Nephron (organoid): ENCODE measurements around the gene WDFY4.
A peak's percentile ranks its signal among the peaks of the same experiment; 100 is the strongest.

Experiments
- H3K27ac Mint-ChIP-seq, 3 experiments: 2 replicates each; pipeline ENCODE4 v1.8.0; 2020; ENCODE audit warnings: mixed read lengths in 3 of 3, mild to moderate bottlenecking in 2 of 3, moderate library complexity in 1 of 3
- H3K27me3 Mint-ChIP-seq: 2 replicates; pipeline ENCODE4 v1.8.0; 2021; ENCODE audit warnings: low read depth, mild to moderate bottlenecking, moderate library complexity, mixed read lengths
- H3K36me3 Mint-ChIP-seq: 2 replicates; pipeline ENCODE4 v1.8.0; 2020; ENCODE audit warnings: low read depth, mixed read lengths
- H3K4me1 Mint-ChIP-seq: 2 replicates; pipeline ENCODE4 v1.8.0; 2020; ENCODE audit warnings: mixed read lengths
- H3K4me3 Mint-ChIP-seq, 3 experiments: 2 replicates each; pipeline ENCODE4 v1.8.0; 2020; ENCODE audit warnings: mild to moderate bottlenecking in 3 of 3, mixed read lengths in 3 of 3, moderate library complexity in 2 of 3
- H3K9me3 Mint-ChIP-seq: 2 replicates; pipeline ENCODE4 v1.8.0; 2020; ENCODE audit warnings: mixed read lengths
- TF ChIP-seq, protein P1 (sequence below), 3 experiments: fragments of 200-600 bp; sonication (generic); IDR thresholded peaks; one replicate each; pipeline ENCODE4 v1.5.0; 2021; ENCODE audit warnings: antibody characterized with exemption in 3 of 3; ENCODE audit not compliant: unreplicated experiment in 3 of 3

WDFY4 gene

DNA sequence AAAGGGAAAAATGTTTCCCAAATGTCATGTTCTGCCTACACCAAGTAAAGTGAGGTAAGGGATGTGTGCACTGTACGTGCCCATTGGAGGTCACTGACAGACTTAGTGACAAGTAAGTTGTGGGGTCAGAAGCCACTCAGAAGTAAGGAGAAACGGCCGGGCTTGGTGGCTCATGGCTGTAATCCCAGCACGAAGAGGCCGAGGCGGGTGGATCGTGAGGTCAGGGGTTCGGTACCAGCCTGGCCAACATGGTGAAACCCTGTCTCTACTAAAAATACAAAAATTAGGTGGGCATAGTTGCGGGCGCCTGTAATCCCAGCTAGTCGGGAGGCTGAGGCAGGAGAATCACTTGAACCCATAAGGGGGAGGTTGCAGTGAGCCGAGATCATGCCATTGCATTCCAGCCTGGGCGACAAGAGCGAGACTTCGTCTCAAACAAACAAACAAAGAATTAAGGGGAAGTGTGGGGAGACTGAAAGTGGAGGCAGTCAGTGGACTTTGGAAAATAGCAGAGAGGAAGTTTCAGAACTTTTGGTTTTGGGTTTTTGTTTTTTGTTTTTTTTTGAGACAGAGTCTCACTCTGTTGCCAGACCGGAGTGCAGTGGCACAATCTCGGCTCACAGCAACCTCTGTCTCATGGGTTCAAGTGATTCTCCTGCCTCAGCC, 114.8 kb downstream of the WDFY4 start:
- Mint-ChIP-seq H3K27ac (no peak overlapping the region), H3K9me3 (peaks cover 6% of the 10 kb centered on the region), H3K4me1 (peaks cover 8% of the 10 kb centered on the region), H3K36me3 (no peaks in the 10 kb centered on the region), H3K27me3 (peaks cover 3% of the 10 kb centered on the region), H3K4me3 (no peak overlapping the region)
- TF ChIP-seq, protein P1, sequence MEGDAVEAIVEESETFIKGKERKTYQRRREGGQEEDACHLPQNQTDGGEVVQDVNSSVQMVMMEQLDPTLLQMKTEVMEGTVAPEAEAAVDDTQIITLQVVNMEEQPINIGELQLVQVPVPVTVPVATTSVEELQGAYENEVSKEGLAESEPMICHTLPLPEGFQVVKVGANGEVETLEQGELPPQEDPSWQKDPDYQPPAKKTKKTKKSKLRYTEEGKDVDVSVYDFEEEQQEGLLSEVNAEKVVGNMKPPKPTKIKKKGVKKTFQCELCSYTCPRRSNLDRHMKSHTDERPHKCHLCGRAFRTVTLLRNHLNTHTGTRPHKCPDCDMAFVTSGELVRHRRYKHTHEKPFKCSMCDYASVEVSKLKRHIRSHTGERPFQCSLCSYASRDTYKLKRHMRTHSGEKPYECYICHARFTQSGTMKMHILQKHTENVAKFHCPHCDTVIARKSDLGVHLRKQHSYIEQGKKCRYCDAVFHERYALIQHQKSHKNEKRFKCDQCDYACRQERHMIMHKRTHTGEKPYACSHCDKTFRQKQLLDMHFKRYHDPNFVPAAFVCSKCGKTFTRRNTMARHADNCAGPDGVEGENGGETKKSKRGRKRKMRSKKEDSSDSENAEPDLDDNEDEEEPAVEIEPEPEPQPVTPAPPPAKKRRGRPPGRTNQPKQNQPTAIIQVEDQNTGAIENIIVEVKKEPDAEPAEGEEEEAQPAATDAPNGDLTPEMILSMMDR (IDR thresholded peaks at IDR 0.05; ENCODE audit: unreplicated experiment in 3 of 3) = no peak

- peaks cover 3% of the 10 kb centered on the region for H3K27me3 Mint-ChIP-seq
- TF ChIP-seq, protein P1 (IDR thresholded peaks at IDR 0.05; ENCODE audit: unreplicated experiment in 3 of 3) = no peak
- H3K27ac Mint-ChIP-seq = peak overlapping the region in 1 of 3 experiments; percentile 2
- no peaks in the 10 kb centered on the region for H3K36me3 Mint-ChIP-seq
- peaks cover 15% of the 10 kb centered on the region for H3K4me1 Mint-ChIP-seq
- H3K9me3 Mint-ChIP-seq = peaks cover 6% of the 10 kb centered on the region
- H3K4me3 Mint-ChIP-seq = no peak overlapping the region
Observed at GRCh38 chr10:48800007-48800675, 115.5 kb downstream of the WDFY4 start.

- Mint-ChIP-seq H3K4me1 (peaks cover 24% of the 10 kb centered on the region), H3K4me3 (no peak overlapping the region)
- TF ChIP-seq, protein P1 (IDR thresholded peaks at IDR 0.05; ENCODE audit: unreplicated experiment in 3 of 3) = no peak
Observed at GRCh38 chr10:48801001-48801421, 116.3 kb downstream of the WDFY4 start.

GRCh38 chr10:48802611-48803071, 118.0 kb downstream of the WDFY4 start:
- Mint-ChIP-seq H3K27ac (no peak overlapping the region), H3K4me1 (peaks cover 25% of the 10 kb centered on the region), H3K4me3 (no peak overlapping the region), H3K36me3 (no peaks in the 10 kb centered on the region), H3K27me3 (peaks cover 3% of the 10 kb centered on the region), H3K9me3 (peaks cover 6% of the 10 kb centered on the region)
- TF ChIP-seq, protein P1 (IDR thresholded peaks at IDR 0.05; ENCODE audit: unreplicated experiment in 3 of 3) = no peak

More at GRCh38 chr10:48801001-48801421, 116.3 kb downstream of the WDFY4 start:
- no peak overlapping the region for H3K27ac Mint-ChIP-seq
- H3K9me3 Mint-ChIP-seq = peaks cover 6% of the 10 kb centered on the region
- no peaks in the 10 kb centered on the region for H3K36me3 Mint-ChIP-seq
- H3K27me3 Mint-ChIP-seq = peaks cover 3% of the 10 kb centered on the region

DNA sequence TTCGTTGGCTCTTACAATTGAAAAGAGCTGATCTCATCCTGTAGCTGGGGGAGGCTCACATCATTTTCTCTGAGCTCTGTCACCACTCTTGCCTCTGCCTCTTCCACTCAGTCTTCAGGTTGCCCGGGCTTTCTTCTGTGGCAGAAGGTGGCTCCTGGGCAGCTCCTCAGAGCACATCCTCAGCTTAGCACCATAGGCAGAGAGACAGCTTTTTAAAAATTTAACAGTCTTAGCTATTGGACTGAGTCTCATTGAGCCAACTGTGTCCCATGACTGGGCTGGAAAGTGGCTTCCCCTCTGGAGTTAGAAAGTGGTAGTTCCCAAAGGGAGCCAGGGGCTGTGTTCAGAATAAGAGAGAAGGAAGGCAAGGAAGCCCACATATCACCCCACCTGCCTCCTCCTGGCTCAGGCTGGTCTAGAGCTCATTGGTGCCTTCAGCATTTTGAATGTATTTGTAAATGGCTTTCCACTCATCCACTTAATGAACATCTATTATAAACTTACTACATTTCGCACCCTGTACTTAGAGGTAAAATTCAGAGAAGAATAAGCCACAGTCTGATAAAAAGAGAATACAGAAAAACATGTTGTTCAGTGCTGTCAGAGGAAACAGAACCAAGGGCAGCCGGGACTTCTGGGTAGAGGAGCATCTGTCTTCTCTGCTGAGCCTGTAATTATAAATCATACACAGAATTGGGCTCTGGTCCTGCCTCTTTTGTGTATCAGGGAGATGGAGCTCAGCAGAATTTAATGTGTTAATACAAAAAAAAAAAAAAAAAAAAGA, 119.3 kb downstream of the WDFY4 start:
- peaks cover 34% of the 10 kb centered on the region for H3K4me1 Mint-ChIP-seq
- TF ChIP-seq, protein P1 (IDR thresholded peaks at IDR 0.05; ENCODE audit: unreplicated experiment in 3 of 3) = no peak
- peaks cover 3% of the 10 kb centered on the region for H3K27me3 Mint-ChIP-seq
- H3K36me3 Mint-ChIP-seq = no peaks in the 10 kb centered on the region
- H3K4me3 Mint-ChIP-seq = peak overlapping the region in 1 of 3 experiments; percentile 28
- H3K27ac Mint-ChIP-seq = peak overlapping the region; percentile 59 to 98 (median 95)
- peaks cover 6% of the 10 kb centered on the region for H3K9me3 Mint-ChIP-seq
